Activated naive CD4-positive, alpha-beta T cell (primary cell): Measurements from ENCODE around the gene CPNE7.
"Not testable (repeated sequence)": the region's sequence is repeated elsewhere in the genome, so short reads cannot be mapped to it uniquely, and the experiment has no call there.

Source experiments
- DNase-seq, 4 experiments: peaks; one replicate each; lab custom pipeline; 2025; lab: John Stamatoyannopoulos, UW

CPNE7 gene

DNA sequence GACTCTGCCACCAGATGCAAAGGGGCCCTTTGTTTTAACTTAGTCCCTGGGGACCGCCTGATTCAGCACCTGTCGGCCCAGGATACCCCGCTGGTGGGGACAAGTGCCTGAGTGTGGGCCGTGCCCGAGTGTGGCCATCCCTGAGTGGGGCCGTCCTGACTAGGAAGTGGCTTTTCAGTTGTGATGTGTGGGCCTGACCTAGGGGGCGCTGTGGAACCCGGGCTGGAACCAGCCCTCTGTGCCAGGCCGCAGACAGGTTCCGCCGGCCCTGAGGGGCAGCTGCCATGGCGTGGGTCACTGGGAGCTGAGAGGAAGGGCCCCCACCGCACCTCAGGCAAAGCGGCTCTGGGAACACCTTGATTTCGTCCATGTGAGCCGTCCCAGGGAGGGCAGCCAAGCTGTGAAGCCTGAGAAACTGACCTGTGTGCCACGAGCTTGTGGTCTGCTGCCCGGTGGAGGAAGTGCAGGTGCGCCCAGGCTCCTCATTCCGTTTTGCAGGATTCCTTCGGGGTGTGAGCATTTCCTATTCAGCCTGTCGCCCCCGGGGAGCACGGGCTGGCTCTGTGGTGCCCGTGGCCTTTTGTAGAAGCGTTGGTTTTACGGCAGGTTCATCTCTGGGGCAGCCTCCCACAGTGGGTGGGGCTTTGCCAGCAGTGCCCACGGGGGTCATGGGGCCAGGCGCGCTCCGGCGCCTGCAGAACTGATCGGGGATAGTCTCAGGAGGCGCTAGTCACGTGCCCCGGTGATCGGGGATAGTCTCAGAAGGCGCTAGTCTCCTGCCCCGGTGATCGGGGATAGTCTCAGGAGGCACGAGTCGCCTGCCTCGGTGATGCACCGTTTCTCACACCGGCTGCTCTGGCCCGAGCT lies 9.8 kb upstream of the CPNE7 start:
- DNase-seq = peak in 2 of 4 experiments; percentile 23 to 32

DNA sequence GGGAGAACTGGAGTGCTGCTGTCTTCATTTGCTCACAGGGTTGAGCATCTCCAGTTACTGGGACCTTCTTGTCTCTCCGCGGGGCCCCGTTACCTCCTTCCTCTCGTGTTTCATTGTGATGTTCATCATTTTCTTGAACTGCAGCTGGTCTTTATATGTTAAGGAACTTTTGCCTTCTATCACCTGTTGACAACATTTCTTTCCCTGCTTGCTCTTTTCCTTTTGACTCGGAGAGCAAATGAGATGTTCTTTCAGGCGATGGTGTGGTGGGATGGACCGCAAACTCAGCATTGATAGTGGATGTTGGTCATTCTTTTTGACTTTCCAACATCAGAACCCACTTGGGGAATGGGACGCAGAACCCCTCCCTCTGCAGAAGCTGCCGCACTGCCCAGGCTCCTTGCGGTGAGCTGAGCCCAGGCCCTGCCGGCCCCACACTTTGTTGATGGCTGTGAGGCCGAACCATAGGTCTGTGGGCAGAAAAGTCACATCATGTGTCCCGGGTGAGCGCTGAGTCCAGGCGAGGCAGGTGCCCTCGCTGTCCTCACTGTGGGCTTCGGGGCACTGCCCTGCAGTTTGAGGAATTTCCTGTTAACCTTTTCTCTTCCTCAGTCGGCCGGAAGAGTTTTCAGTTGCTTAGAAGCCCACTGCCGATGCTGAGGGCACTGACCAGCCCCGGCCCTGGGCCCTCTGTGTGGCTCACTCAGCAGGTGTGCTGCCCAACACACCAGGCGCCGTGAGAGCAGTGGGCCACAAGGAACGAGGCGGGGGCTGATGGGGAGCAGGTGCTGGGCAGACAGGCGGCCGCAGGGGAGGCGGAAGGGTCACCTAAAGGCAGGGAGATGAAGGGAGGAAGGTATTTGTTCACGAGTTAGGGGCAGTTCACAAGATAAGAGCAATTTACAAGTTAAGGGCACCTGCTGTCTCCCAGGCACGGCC lies 7.6 kb upstream of the CPNE7 start:
- no peak for DNase-seq

DNA sequence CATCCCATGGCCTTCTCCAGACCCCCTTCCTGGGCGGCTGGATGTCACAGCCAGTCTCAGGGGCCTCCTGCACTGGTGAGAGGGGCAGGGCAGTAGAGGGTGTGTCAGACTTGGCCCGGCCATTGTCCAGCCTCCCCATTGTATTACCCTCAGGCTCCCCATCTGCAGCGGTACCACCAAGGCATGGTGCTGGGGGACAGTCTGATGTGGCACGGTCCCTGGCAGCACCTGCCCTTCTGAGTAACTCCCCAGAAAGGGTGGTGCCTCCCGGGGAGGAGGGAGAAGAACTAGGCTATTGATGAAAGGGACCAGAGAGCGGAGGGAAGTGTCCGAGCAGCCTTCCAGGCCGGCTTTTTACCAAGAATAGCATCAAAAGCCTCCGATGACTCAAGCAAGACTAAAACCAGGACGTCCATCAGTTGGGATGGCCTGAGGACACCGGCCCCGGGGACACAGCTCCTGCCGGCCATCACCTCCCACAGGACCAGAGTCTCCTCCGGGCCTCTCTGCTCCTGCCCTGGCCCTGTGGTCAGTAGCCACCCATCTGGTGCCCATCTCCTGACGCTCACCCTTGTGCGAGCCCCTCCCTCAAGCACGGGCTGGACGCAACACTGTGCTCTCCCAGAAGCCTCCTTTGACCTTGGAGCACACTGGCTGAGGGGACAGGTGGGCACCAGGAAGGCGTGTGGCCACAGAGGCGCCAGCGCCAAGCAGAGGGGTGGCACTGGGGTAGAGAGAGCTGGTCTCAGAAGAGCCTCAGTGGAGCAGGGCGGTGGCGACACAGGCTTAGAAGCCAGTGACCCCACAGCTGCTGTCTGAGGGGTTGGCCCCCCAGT lies 5.8 kb upstream of the CPNE7 start:
- no peak for DNase-seq

DNA sequence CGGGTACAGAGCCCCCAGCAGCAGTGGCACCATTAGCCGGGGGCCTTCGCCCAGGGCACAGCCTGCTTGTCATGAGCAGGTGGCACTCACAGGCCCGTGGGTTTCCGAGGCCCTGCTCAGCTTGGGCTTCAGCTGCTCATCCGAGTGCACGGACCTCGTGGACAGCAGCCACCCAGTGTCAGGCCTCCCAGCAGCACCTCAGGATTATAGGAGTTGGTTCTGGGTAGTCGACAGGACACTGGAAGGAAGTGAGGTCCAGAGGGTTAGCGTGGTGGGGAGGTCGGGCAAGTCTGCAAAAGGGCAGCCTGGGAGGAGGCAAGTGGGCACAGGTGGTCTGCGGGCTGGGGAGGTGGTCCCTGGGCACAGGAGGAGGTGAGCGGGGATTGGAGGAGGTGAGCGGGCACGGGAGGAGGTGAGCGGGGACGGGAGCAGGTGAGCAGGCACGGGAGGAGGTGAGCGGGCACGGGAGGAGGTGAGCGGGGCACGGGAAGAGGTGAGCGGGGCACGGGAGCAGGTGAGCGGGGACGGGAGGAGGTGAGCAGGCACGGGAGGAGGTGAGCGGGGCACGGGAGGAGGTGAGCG lies 5.1 kb upstream of the CPNE7 start:
- DNase-seq = no peak

DNA sequence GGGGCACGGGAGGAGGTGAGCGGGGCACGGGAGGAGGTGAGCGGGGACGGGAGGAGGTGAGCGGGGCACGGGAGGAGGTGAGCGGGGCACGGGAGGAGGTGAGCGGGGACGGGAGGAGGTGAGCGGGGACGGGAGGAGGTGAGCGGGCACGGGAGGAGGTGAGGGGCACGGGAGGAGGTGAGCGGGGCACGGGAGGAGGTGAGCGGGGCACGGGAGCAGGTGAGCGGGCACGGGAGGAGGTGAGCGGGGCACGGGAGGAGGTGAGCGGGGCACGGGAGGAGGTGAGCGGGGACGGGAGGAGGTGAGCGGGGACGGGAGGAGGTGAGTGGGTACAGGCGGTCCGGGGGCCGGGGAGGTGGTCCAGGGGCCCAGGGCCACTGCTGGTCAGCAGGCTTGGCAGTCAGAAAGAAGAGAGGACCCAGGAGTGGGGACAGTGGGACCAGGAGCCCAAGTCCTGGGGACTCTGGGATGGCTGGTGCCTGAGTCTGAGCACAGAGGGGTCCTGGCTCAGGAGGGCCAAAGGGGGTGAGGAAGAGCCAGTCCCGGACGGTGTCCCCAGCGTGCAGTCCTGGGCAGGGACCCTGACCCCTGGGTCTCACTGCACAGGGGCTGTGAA lies 4.5 kb upstream of the CPNE7 start:
- DNase-seq = not testable (repeated sequence)

DNA sequence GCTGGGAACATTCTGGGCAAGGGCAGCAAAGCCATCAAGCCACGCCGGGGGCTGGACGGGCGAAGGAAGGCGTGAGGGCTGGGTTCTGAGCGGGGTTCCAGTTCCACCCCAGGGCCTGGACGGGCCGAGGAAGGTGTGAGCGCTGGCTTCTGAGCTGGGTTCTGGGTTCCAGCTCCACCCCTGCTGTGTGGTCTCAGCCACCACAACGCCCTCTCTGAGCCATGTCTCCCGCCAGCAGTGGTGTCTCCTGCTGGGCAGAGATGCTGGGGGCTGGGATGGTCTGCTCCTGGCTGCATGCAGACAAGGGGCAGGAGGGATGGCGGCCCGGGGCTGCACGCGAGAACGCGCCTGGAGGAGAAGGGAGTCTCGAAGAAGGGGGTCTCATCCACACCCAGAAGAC lies 3.9 kb upstream of the CPNE7 start:
- no peak for DNase-seq

DNA sequence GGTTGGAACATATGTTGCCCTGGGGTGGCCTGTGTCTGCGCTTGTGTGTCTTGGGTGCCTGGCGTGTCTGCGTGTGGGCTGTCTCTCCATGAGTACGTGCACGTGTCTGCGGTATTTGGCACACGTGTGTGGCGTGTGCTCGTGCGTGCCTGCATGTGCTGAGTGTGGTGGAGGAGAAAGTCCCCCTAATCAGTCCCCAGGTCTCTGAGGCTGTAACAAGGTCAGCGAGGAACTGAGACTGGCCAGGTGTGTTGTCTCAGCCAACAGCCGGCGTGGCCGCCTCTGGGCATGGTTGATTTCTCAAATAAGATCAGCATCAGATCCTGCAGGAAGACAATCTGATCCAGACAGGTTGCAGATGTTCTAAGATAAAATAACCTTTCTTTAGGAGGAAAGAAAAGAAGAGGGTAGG lies 3.5 kb upstream of the CPNE7 start:
- no peak for DNase-seq

DNA sequence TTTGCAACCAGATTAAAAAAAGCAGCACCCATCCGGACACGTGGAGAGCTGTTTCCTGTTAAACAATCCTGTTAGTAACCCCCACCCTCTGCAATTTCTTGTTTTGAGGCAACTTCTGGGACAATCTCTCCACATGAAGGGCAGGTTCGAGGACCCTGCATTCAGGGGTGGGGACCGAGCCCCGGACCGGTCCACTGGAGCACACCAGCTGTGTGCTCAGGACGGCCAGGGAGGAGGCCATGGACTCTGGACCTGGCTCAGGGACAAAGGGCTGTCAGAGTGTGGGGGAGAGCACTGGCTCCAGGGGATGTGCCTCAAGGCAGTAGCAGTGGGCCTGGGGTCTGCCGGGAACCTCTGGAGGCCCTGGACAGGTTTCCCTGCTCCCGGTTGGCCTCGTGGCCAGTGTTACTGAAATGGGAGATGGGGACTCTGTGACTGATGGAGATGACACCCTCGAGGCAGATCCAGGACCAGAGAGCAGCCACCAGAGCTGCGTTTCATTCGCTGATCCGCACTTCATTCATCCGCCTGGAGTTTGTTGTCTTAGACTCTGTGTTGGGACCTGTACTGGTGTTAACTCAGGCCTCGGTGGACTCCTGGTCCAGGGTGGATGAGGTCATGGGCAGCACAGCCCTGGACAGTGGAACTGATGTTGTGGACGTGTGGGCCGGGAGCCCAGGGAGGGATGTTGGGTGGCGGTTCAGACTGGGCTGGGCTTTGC lies 2.9 kb upstream of the CPNE7 start:
- no peak for DNase-seq

DNA sequence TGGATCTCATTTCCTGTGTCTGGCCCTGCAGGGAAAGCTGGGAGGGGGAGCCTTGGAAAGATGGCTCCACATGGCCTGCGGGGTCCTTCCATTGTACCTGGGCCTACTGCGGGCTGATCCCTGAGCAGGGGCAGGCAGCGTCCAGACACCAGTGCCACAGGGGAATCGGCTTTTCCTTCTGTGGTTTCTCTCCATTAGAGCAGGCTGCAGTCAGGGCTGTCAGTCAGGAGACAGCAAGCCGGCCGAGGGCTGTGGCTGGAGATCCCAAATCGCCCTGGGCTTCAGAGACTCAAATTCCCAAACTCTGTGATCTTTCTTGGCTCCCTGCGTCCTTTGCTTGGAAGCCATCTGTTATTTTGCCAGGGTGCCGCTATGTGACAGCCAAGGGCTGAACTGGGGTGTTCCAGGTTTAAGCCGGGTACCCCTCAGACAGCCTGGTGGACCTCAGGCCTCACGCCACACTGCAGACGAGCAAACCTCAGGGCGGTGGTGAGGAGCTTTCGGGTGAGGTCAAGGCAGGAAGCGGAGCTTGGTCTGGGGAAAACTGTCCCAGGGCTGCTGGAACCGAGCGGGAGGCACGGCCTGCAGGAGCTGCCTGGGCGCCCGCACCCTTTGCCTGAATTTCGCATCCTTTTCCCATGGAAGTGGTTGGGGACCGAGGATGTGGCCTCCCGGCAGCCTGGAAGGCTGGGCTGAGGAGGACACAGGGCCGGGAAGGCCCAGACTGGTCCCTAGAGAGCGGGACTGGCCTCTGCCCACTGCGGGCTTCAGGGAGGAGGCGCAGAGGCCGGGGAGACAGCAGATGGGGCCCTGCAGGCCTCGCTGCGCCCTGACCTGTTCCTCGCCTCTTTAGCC lies 1.5 kb upstream of the CPNE7 start:
- no peak for DNase-seq

DNA sequence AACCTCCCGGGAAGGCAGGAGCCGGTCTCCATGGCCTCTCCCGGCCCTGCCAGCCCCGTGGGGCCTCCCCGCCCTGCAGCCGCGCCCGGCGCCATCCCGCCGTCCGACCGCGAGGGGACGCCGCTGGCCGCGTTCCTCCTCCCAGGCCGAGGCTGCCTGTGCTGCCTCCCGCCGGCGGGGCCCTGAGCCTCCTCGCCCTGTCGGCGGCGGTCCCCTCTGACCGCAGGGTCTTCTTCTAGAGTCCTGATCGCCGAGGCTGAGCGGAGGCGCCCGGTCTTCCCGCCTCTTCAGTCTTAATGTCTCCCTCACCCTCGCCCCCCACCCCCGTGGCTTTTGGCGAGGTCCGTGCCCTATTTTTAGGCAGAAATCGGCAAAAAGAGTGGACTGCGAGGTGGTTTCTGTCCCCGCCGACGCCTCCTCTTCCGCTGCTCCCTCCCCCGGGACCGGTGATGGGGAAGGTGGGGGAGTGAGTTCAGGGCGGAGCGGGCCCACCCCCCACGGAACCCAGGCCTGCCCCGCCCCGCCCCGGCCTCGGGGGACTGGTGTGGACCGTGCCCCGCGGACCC lies 794 bp upstream of the CPNE7 start:
- peak in 2 of 4 experiments; percentile 20 to 30 for DNase-seq

DNA sequence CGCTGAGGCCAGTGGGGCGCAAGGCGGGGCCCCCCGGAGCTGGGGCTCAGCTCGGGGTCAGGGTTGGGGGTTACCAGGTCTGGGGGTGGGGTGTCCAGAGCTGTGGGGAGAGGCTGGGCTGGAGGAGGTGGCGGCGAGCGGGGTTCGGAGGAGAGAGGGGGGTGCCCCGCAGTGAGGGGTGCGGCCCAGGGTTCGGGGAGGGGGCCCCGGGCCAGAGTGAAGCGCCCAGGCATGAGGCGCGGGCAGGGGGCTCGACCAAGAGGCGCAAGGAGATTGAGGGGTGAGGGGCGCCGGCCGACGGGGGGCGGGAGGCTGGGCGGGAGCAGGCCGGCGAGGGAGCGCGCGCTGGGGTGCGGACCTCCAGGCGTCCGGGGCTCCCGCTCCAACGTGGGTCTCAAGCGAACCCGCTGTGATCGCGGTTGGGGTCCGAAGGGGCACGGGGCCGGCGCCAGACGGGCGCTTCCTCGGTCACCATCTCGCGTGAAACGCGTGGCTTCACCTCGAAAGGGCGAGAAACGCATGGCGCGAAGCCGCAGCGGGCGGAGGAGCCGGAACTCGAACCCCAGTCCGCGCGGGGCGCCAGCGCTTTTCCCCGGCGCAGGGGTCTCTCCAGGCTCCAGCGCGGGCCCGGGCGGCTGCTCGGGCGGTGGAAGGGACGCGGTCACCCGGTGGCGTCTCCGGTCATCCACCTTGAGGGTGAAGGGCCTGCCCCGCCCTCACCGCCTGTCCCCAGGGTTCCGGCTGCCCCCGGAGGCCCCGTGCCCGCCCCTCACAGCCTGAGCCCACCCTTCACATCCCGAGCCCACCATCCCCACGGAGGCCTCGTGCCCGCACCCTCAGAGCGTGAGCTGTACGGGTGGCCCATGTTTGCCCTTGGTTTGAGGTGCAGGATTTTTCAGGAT lies 846 bp downstream of the CPNE7 start:
- DNase-seq = no peak

DNA sequence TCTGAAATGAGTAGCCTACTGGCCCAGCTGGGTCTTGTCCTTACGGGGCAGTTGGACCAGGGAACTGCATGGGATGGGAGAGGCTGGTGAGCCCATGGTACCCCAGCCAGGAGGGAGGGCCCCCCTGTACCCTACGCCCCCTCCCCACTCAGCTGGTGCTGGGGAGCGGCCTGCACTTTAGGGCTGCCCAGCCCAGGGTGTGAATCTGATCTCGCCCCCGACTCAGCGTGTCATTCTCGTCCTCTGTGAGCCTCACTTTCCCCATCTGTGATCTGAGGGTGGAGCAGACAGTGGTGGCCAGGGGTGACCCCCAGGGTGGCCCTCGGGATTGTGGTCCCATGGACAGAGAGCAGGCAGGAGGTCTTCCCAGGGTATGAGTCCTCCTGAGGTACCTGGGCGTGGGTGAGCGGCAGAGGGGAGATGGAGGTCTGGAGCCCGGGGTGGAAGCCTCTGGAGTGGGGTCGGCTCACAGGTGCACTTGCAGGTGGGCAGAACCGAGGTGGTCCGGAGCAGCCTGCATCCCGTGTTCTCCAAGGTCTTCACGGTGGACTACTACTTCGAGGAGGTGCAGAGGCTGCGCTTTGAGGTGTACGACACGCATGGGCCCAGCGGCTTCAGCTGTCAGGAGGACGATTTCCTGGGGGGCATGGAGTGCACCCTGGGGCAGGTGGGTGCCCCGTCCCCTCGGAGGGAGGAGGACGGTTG lies 1.6 kb downstream of the CPNE7 start:
- no peak for DNase-seq

DNA sequence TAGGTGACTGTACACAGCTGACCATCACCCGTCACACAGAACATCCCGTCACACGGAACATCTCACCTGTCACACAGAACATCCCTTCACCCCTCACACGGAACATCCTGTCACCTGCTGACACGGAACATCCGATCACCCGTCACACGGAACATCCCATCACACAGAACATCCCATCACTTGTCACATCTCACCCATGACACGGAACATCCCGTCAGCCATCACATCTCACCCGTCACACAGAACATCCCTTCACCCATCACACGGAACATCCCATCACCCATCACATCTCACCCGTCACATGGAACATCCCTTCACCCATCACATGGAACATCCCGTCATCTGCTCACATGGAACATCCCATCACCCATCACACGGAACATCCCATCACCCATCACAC lies 3.8 kb downstream of the CPNE7 start:
- no peak for DNase-seq

DNA sequence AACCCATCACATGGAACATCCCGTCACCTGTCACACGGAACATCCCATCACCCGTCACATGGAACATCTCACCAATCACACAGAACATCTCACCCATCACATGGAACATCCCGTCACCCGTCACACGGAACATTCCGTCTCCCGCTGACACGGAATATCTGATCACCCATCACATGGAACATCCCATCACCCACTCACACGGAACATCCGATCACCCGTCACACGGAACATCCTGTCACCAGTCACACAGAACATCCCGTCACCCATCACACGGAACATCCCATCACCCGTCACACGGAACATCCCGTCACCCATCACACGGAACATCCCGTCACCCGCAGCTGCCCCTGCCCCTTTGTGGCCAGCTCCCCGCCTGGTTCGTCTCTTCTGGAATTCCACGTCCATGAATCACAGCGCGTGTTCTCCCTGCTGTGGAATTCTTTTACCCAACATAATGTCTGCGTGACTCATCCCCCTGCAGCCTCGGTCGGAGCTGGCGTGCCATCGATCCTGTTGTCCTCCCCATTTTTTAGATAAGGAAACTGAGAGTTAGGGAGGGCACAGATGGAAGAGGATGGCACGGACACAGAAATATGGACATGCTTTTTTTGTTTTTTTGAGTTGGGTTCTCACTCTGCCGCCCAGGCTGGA lies 5.6 kb downstream of the CPNE7 start:
- DNase-seq = no peak

DNA sequence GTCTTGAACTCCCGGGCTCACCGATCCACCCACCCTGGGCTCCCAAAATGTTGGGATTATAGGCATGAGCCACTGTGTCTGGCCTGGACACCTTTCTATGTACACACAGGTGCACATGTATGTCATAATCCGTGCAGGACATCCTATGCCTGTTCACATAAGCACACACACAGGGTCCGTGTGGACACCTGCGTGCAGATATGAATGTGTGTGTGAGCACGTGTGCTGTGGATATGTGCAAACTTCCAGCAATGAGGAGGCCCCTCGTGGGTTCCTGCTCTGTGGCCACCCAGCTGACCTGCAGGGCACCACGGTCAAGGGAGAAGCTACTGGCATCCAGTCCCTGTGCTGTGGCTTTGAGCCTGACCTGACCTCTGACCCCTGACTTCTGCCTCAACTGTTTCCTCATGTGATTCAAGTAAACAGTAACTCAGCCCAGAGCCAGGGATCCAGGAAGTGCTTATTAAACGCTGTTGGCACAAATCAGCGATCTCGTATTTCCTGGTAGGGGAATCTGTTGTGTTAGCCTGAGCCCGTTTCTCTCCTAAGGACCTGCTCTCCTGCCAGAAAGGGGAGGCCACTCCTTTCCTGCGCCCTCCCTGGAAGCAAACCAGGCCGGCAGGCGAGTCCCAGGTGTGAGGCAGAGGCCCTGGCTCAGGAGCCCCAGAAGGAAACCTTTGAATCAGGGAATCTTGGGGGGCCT lies 6.5 kb downstream of the CPNE7 start:
- DNase-seq = no peak

DNA sequence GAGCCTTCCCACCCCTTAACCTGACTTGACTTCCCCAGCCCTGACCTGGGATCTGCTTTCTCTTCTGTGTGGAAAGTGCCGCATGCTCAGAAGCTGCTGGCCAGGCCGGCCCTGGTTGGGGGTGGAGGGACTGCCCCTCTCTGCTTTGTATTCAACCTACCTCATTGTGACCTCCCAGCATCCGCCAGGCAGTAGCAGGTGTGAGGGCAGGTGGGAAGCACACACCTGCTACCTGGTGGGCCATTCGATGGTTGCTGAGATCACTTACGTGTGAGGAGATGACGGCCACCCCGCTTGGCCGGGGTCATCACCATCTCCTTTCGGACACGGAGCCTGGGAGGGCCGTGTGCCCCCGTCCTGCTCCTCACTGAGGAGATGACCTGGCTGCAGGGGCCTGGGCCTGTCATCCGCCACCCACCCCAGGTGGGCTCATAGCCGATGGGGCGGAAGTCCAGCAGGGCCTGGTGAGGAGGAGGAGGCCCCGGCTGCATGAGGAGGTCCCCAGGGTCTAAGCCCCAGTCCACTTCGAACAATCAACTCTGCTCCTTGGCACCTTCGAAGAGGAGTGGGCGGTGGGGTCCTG lies 7.1 kb downstream of the CPNE7 start:
- no peak for DNase-seq
